ENCODE measurements around the gene PDIA6.
"Not testable (repeated sequence)": the region's sequence is repeated elsewhere in the genome, so short reads cannot be mapped to it uniquely, and the experiment has no call there.

PDIA6 gene

DNA sequence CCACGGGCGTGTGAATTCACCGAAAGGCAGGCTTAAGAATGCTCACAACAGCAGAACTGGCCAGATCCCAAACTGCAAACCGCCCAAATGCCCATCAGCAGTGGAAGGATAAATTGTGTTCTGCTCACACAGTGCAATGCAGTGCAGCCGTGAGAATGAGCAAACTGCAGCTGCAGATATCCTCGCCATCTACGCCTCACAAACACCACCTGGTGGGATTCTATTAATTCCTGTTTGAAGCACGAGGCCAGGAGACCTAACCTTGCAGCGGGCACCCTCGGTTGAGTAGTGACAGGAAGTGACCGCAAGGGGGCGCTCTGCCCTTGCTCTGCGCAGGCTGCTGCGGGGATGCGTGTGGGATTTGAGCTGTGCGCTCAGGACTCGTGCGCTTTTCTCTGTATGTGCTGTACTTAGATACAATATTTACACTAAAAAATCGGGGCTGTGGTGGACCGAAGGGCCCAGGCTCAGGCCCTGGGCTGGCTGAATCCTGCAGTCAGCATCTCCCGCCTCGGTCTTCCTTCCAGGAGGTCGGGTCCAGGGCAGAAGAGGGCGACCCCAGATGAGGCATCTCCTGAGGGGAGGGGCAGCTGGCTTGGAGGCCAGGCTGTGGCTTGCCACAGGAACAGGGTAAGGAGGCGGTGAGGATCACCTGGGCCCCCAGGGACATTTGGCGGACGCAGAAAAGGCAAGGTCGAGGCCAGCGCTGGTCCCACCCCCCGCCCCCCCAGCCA, 19.8 kb upstream of the PDIA6 start:
- peak; percentile 75 for DNase-seq

GRCh38 chr2:10831400-10831985, 18.9 kb upstream of the PDIA6 start:
- DNase-seq: no peak

DNA sequence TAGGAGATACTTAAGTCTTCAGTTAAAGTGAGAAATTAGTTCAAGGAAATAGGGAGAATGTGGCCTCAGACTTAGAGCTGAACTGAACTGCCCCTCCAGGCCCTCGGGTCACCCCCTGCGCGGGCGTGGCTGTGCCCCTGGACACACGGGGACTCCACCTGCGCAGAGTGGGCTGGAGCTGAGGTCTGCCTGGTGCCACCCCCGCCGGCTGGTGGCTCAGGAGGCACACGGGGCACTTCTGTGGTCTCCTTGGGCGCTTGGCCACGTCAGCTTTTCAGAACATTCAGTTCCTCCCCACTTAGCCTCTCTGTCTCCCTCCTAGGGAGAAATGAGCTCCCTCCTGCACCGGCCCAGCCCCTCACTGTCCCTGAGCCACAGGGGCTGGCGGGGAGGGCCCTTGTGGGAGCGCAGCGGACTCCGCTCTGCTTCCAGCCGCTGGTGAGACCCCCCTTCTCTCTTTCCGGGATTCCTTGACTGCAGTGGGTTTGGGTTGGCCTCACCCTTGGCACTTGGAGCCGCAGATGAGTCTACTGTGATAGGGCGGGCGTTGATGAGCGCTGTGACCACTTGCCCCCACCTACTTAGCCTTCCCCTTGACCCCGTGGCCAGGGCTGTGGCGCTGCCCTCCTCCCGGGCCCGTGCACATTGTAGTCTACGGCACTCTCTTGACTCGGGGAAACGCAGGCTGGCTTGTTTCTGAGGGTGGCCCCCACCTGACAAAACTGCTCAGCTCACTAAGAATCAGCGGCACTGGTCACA, 18.2 kb upstream of the PDIA6 start:
- no peak for DNase-seq

GRCh38 chr2:10830203-10830602, 17.6 kb upstream of the PDIA6 start:
- no peak for DNase-seq

DNA sequence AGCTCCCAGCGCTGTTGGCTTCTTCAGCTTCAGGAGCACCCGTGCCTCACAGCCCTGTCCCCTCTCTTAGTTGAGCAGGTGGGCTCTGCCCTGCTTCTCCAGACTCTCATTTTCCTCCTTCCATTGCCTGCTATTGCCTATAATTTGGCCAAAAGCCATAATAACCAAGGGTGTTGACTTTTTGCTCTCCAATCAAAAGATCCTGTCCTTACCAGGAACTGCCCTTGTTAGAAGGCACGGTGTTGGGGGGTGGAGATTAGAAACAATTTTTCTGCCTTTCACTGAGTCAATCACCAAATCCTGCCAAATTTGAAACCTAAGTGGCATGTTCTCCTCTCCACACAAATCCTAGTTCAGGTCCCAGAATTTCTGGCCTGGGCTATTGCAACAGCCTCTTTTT, 16.7 kb upstream of the PDIA6 start:
- DNase-seq: no peak

DNA sequence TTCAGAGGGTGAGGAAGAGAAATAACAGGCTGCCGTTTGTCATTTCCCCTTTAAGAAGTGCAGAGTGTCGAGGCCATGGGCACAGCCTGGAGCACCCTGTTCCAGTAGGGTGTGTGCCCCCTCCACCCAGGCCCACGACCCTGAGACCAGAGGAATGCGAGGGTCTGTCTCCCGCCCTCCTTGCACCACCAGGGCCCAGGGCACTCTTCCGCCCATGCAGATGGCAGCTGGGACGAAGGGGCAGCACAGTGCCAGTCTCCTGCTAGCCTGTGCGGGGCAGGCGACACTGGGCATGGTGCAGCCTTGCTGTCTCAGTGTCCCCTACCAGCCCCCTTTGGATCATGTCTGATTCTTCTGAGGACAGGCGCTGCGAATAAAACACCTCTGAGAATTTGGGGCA, 15.8 kb upstream of the PDIA6 start:
- DNase-seq: no peak

DNA sequence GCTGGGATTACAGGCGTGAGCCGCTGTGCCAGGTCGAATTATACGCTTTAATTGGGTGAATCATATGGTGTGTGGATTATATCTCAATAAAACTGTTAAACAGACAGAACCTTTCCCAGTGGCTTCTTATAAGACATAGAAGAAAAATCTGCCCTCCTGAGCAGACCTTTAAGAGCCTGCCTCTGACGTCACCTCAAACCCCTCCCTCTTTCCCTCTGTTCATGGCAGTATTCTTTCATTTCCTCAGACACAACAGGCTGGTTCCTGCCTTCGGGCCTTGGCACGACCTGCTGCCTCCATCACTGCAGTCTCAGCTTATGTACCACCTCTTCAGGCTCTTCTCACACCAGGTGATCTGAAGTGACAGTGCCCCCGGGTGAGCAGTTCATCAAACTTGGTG, 14.0 kb upstream of the PDIA6 start:
- DNase-seq: no peak

GRCh38 chr2:10826026-10826425, 13.4 kb upstream of the PDIA6 start:
- DNase-seq: no peak

DNA sequence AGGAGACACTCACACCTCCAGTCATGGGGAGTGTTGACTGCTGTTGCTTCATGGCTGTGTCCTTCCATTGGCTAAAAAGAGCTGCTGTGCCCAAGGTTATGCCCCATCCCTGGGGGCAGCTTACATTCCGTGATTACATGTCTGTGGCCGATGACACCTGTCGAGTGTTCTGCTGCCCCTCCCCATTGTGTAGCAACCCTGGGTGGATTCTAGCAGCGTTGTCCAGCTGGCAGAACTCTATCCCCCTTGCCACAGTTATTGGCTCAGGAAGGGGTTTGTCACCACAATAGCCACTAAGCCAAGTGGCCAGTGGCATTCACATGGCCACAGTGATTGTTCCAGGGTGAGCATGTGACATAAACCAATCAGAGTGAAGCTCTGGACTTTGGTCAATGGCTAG, 11.6 kb upstream of the PDIA6 start:
- no peak for DNase-seq

- DNase-seq: no peak
These were observed 8.6 kb upstream of the PDIA6 start for GRCh38 chr2:10820978-10821695.

- DNase-seq: no peak
These were observed 8.0 kb upstream of the PDIA6 start for GRCh38 chr2:10820562-10820961.

GRCh38 chr2:10819714-10820314, 7.2 kb upstream of the PDIA6 start:
- no peak for DNase-seq

GRCh38 chr2:10818984-10819383, 6.4 kb upstream of the PDIA6 start:
- DNase-seq: no peak

DNA sequence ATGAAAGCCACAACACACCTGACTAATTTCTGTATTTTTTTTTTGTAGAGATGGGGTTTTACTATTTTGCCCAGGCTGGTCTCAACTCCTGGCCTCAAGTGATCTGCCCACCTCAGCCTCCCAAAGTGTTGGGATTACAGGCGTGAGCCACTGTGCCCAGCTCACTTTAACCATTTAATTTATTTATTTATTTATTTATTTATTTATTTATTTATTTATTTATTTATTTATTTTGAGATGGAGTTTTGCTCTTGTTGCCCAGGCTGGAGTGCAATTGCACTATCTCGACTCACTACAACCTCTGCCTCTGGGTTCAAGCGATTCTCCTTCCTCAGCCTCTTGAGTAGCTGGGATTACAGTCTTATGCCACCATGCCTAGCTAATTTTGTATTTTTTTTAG, 5.7 kb upstream of the PDIA6 start:
- DNase-seq: not testable (repeated sequence)

- DNase-seq: no peak
These were observed 4.8 kb upstream of the PDIA6 start for GRCh38 chr2:10817413-10817812.

GRCh38 chr2:10814571-10815331, 2.2 kb upstream of the PDIA6 start:
- DNase-seq: no peak

GRCh38 chr2:10814142-10814541, 1.6 kb upstream of the PDIA6 start:
- DNase-seq: no peak

DNA sequence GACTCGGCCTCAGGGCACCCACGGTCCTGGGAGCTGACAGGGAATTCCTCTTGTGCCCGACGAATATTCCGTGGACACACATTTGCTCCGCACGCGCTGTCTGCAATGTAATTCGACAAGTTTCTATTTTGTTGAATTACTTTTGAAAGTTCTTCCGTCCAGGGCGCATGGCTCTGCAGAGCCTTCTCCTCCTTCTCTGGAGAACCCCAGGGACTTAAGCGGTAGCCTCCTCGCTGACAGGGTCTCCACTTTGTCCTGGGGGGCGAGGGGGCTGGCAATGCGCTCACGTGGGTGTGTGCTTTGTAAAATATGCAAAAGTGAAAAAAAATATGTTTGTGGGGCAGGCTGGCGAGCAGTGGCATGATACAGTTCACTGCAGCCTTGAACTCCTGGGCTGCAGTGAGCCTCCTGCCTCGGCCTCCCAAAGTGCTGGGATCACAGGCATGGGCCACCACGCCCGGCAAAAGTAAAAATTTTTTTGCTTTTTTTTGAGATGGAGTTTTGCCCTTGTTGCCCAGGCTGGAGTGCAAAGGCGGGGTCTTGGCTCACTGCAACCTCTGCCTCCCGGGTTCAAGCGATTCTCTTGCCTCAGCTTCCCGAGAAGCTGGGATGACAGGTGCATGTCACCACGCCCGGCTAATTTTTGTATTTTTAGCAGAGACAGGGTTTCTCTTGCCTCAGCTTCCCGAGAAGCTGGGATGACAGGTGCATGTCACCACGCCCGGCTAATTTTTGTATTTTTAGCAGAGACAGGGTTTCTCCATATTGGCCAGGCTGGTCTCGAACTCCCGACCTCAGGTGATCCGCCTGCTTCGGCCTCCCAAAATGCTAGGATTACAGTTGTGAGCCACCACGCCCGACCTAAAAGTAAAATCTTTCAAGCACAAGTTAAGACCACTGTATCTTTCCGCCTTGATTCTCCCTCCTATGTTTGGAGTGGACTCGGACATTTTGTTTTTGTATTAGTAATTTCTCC, 866 bp upstream of the PDIA6 start:
- DNase-seq: not testable (repeated sequence)

GRCh38 chr2:10811517-10811916, 1.1 kb downstream of the PDIA6 start:
- DNase-seq: no peak

GRCh38 chr2:10810202-10811161, 2.1 kb downstream of the PDIA6 start:
- DNase-seq: no peak
